Tibial artery (tissue), 4 donors: ENCODE data around the gene ADCY9.

ENCODE experiments used
- DNase-seq, 2 donors: peaks; one replicate each; pipeline ENCODE4 v3.0.0-alpha.2; 2019
- H3K27ac ChIP-seq, 2 donors: fragments of 200-600 bp; sonication (generic) in 1 of 2; 1 replicate in 1 of 2; 2 replicates in 1 of 2; pipeline ENCODE4 v1.5.1; 2018 to 2019; ENCODE audit warnings: mild to moderate bottlenecking in 1 of 2
- H3K27me3 ChIP-seq, 2 donors: fragments of 200-600 bp; sonication (generic) in 1 of 2; one replicate each; pipeline versions ENCODE4 v1.5.1 to v1.6.0; 2016 to 2019
- H3K36me3 ChIP-seq, 3 donors: fragments of 200-600 bp; sonication (generic) in 2 of 3; one replicate each; pipeline ENCODE4 v1.5.1; 2016 to 2019; ENCODE audit warnings: mild to moderate bottlenecking in 2 of 3
- H3K4me1 ChIP-seq, 4 donors: fragments of 200-600 bp; sonication (generic) in 2 of 4; 1 replicate in 3 of 4; 2 replicates in 1 of 4; pipeline ENCODE4 v1.5.1; 2016 to 2019
- H3K4me3 ChIP-seq, 2 donors: fragments of 200-600 bp; sonication (generic) in 1 of 2; 1 replicate in 1 of 2; 2 replicates in 1 of 2; pipeline ENCODE4 v1.5.1; 2018 to 2019; ENCODE audit warnings: mild to moderate bottlenecking in 2 of 2
- H3K9me3 ChIP-seq, 3 donors: fragments of 200-600 bp; sonication (generic) in 1 of 3; one replicate each; pipeline ENCODE4 v1.5.1; 2016 to 2019
- CTCF ChIP-seq, 2 experiments: fragments of 200-600 bp in 1 of 2; fragments of 450-650 bp in 1 of 2; IDR thresholded peaks; one replicate each; pipeline ENCODE4 v1.5.1; 2017 to 2019; ENCODE audit warnings: antibody characterized with exemption in 2 of 2, mild to moderate bottlenecking in 1 of 2, moderate library complexity in 1 of 2
- intact Hi-C: fragments of 100-400 bp; cut with DNase I; formaldehyde crosslinking; loops from one replicate; pipeline ENCODE4 v1.15.0; 2023; ENCODE audit warnings: low total_unique reads

Gene ADCY9

GRCh38 chr16:3965781-3966582 lies 150.3 kb downstream of the ADCY9 start:
- peaks cover 0 to 21% (median 3%) of the 10 kb centered on the region in 4 donors for H3K4me1 ChIP-seq
- H3K4me3 ChIP-seq: no peak overlapping the region
- intact Hi-C loops: no loop called here
- no peak for TF ChIP-seq CTCF (IDR thresholded peaks at IDR 0.05)
- H3K9me3 ChIP-seq: no peaks in the 10 kb centered on the region
- H3K27ac ChIP-seq: peak overlapping the region in 1 of 2 donors; percentile 9
- no peaks in the 10 kb centered on the region for H3K27me3 ChIP-seq
- DNase-seq: no peak
- peaks cover 10 to 36% (median 26%) of the 10 kb centered on the region in 3 donors for H3K36me3 ChIP-seq

GRCh38 chr16:3965306-3965705 lies 150.9 kb downstream of the ADCY9 start:
- no peak for TF ChIP-seq CTCF (IDR thresholded peaks at IDR 0.05)
- no peaks in the 10 kb centered on the region for H3K9me3 ChIP-seq
- intact Hi-C loops: no loop called here
- H3K27me3 ChIP-seq: no peaks in the 10 kb centered on the region
- peaks cover 10 to 34% (median 22%) of the 10 kb centered on the region in 3 donors for H3K36me3 ChIP-seq
- DNase-seq: no peak
- H3K27ac ChIP-seq: peak overlapping the region in 1 of 2 donors; percentile 9
- H3K4me1 ChIP-seq: peaks cover 0 to 21% (median 3%) of the 10 kb centered on the region in 4 donors
- H3K4me3 ChIP-seq: no peak overlapping the region

GRCh38 chr16:3964686-3965290 lies 151.5 kb downstream of the ADCY9 start:
- H3K4me1 ChIP-seq: peaks cover 0 to 26% (median 7%) of the 10 kb centered on the region in 4 donors
- H3K27ac ChIP-seq: no peak overlapping the region
- intact Hi-C loops: no loop called here
- no peak overlapping the region for H3K4me3 ChIP-seq
- no peaks in the 10 kb centered on the region for H3K27me3 ChIP-seq
- DNase-seq: no peak
- H3K9me3 ChIP-seq: no peaks in the 10 kb centered on the region
- H3K36me3 ChIP-seq: peaks cover 10 to 34% (median 22%) of the 10 kb centered on the region in 3 donors
- no peak for TF ChIP-seq CTCF (IDR thresholded peaks at IDR 0.05)

GRCh38 chr16:3963886-3964685 lies 152.2 kb downstream of the ADCY9 start:
- Histone ChIP-seq H3K4me1 (peaks cover 0 to 33% (median 9%) of the 10 kb centered on the region in 4 donors), H3K27ac (no peak overlapping the region), H3K27me3 (no peaks in the 10 kb centered on the region), H3K36me3 (peaks cover 10 to 34% (median 22%) of the 10 kb centered on the region in 3 donors), H3K9me3 (no peaks in the 10 kb centered on the region), H3K4me3 (no peak overlapping the region)
- intact Hi-C loops: no loop called here
- no peak for TF ChIP-seq CTCF (IDR thresholded peaks at IDR 0.05)
- no peak for DNase-seq

GRCh38 chr16:3963203-3963602 lies 153.0 kb downstream of the ADCY9 start:
- peaks cover 10 to 34% (median 22%) of the 10 kb centered on the region in 3 donors for H3K36me3 ChIP-seq
- DNase-seq: peak in 1 of 2 donors; percentile 64
- no peak overlapping the region for H3K4me3 ChIP-seq
- no peaks in the 10 kb centered on the region for H3K27me3 ChIP-seq
- no peaks in the 10 kb centered on the region for H3K9me3 ChIP-seq
- no peak for TF ChIP-seq CTCF (IDR thresholded peaks at IDR 0.05)
- H3K27ac ChIP-seq: no peak overlapping the region
- H3K4me1 ChIP-seq: peaks cover 0 to 33% (median 9%) of the 10 kb centered on the region in 4 donors
- intact Hi-C loops: no loop called here
